Mesothelial cell of epicardium (in vitro differentiated cells): Measurements from ENCODE around the gene AMFR. TPM values are rescaled to one million over a fixed set of nuclear protein-coding genes. Genes with fewer than 3 reads are reported as not detected.

Experiments
- DNase-seq, 2 experiments: peaks; one replicate each; pipeline ENCODE4 v3.0.0; 2021; ENCODE audit warnings: low spot score in 2 of 2; ENCODE audit not compliant: unreplicated experiment in 2 of 2
- H3K27ac Mint-ChIP-seq: 2 replicates; pipeline ENCODE4 v1.8.0; 2021; ENCODE audit warnings: mixed read lengths
- H3K27me3 Mint-ChIP-seq: 2 replicates; pipeline ENCODE4 v1.8.0; 2021; ENCODE audit warnings: low read depth, mixed read lengths
- H3K36me3 Mint-ChIP-seq: 2 replicates; pipeline ENCODE4 v1.8.0; 2021; ENCODE audit warnings: mixed read lengths
- H3K4me1 Mint-ChIP-seq: 2 replicates; pipeline ENCODE4 v1.8.0; 2021; ENCODE audit warnings: mixed read lengths
- H3K4me3 Mint-ChIP-seq: 2 replicates; pipeline ENCODE4 v1.8.0; 2021; ENCODE audit warnings: mild to moderate bottlenecking, moderate library complexity, mixed read lengths
- H3K9me3 Mint-ChIP-seq: 2 replicates; pipeline ENCODE4 v1.8.0; 2021; ENCODE audit warnings: mixed read lengths
- CTCF ChIP-seq: fragments of 200-600 bp; sonication (generic); IDR thresholded peaks from one replicate; pipeline ENCODE4 v1.5.0; 2021; ENCODE audit warnings: antibody characterized with exemption; ENCODE audit not compliant: unreplicated experiment
- total RNA-seq: library from RNA; stranded (reverse); gene quantifications from 3 replicates; pipeline ENCODE4 v1.2.1, GENCODE V29; 2021

The AMFR gene
- total RNA-seq, 1 donor from 2014 or later = 60.0 TPM

- TF ChIP-seq CTCF = no peak
- peak within 1 kb of the TSS; percentile 94 for H3K4me3 Mint-ChIP-seq
- H3K4me1 Mint-ChIP-seq = peaks cover 34% of the 10 kb centered on the region
- H3K9me3 Mint-ChIP-seq = no peaks in the 10 kb centered on the region
- H3K27ac Mint-ChIP-seq = peak within 1 kb of the TSS; percentile 98
- peaks cover 15% of the 10 kb centered on the region for H3K36me3 Mint-ChIP-seq
- DNase-seq = peak; percentile 85 to 89
- no peaks in the 10 kb centered on the region for H3K27me3 Mint-ChIP-seq
Observed at GRCh38 chr16:56450986-56451752, 25.8 kb upstream of the AMFR start, which contains the start of the genes NUDT21 and OGFOD1. Gene NUDT21 (minus strand): TSS chr16:56451332. CDS start chr16:56451202, 130 bp downstream. Gene OGFOD1 (plus strand): TSS chr16:56451554. CDS start chr16:56451613, 59 bp downstream.

DNA sequence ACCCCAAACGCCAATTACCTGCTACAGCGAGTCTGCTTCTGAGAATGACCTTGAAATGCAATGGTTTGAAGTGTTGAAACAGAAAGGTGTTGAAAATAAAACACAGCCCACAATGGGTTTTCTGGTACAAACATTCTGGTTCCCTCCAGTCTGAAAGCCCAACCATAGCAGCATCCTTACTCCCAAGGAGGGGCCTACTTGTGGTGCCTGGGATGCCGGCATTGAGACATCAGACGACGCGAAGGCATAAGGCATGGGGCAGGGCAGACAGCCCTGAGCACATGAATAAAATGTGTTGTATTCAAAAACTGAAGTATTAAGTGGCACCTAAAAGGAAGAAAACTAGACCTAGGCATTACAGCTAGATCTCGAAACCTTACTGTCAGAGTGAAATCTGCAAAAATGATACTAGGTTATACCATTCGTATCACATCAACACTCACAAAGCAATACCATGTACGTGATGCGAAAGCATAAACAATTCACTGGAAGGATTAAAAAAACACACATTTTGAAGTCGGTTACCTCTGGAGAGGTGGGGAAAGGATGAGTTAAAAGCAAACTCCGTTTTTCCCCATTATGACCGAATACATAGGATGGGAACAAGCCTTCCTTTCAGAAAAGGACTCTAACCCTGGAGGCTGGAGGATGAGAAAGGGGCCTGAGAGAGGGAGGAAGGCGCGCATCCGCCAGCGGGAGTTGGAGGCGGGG is 25.1 kb upstream of the AMFR start:
- DNase-seq = no peak
- no peaks in the 10 kb centered on the region for H3K27me3 Mint-ChIP-seq
- TF ChIP-seq CTCF = no peak
- H3K27ac Mint-ChIP-seq = peak overlapping the region; percentile 98
- H3K4me3 Mint-ChIP-seq = peak overlapping the region; percentile 94
- H3K4me1 Mint-ChIP-seq = peaks cover 34% of the 10 kb centered on the region
- H3K9me3 Mint-ChIP-seq = no peaks in the 10 kb centered on the region
- peaks cover 14% of the 10 kb centered on the region for H3K36me3 Mint-ChIP-seq

- DNase-seq = no peak
- no peak overlapping the region for H3K27ac Mint-ChIP-seq
- H3K27me3 Mint-ChIP-seq = no peaks in the 10 kb centered on the region
- H3K4me1 Mint-ChIP-seq = peaks cover 34% of the 10 kb centered on the region
- peaks cover 11% of the 10 kb centered on the region for H3K36me3 Mint-ChIP-seq
- TF ChIP-seq CTCF = no peak
- no peak overlapping the region for H3K4me3 Mint-ChIP-seq
- H3K9me3 Mint-ChIP-seq = no peaks in the 10 kb centered on the region
Observed at GRCh38 chr16:56448005-56448404, 22.7 kb upstream of the AMFR start.

GRCh38 chr16:56447286-56447685 is 21.9 kb upstream of the AMFR start:
- DNase-seq = no peak
- peaks cover 28% of the 10 kb centered on the region for H3K4me1 Mint-ChIP-seq
- no peaks in the 10 kb centered on the region for H3K9me3 Mint-ChIP-seq
- H3K36me3 Mint-ChIP-seq = peaks cover 17% of the 10 kb centered on the region
- TF ChIP-seq CTCF = no peak
- H3K27ac Mint-ChIP-seq = no peak overlapping the region
- no peaks in the 10 kb centered on the region for H3K27me3 Mint-ChIP-seq
- no peak overlapping the region for H3K4me3 Mint-ChIP-seq

DNA sequence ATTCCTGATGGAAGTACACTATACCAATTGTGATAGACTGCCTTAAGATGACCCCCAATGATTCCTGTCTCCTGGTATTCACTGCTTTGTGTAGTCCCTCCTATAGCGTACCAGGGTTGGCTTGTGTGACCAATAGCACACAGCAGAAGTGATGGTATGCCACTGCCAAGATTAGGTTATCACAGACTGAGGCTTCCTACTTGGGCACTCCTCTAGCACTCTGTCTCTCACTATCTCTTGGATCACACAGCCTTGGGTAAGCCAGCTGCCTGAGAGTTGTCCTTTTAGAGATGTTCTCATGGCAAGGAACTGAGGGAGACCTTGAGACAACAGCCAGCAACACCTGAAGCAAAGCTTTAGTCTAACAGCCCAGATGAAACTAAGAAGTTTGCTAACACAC is 12.7 kb upstream of the AMFR start:
- DNase-seq = no peak
- Mint-ChIP-seq H3K27ac (no peak overlapping the region), H3K4me1 (no peaks in the 10 kb centered on the region), H3K27me3 (no peaks in the 10 kb centered on the region), H3K36me3 (peaks cover 31% of the 10 kb centered on the region), H3K4me3 (no peak overlapping the region), H3K9me3 (no peaks in the 10 kb centered on the region)
- no peak for TF ChIP-seq CTCF
